Activated T-cell treated with anti-CD3 and anti-CD28 coated beads, Interleukin-2, amount 50 U/mL, for 48 hours (primary cell): ENCODE measurements around the gene GINS2.

Experiments
- DNase-seq, 2 experiments: peaks; one replicate each; pipeline ENCODE4 v3.0.0-alpha.2; 2020

Gene GINS2

DNA sequence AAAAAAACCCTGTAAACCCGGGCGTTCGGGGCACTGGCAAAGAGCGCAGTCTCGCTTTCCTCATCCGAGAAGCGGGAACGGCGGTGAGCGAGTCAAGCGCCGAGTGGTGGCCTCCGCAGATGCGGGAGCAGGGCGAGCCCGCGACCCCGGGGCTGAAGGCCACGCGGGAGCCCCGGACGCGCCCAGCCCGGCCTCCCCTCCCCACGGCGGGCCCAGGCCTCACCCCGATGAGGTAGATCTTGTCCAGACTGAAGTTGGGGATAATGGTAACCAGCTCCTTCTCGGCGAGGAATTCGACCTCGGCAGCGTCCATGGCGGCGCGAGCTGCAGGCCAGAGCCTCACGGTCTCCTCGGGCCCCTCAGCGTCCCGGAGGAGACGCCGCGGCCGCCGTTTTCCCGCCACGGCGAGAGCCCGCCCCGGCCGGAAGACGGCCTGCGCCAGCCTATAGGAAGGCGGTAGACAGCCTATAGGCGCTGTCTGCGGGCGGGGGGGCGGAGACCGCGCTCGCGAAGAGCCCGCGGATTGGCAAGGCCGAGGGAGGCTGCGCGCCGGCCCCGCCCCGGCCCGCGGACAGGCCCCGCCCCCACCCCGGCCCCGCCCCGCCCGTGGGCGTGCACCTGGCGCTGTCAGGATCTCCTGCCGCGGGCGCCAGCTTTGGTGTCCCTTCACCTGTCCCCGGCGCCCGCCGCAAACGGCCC, at the start of gene GINS2:
Gene GINS2, minus strand, starts transcription at position 369 of the 699 bp plus-strand sequence. Its CDS starts 56 bp downstream, at position 313.
- DNase-seq: peak; percentile 93 to 95

DNA sequence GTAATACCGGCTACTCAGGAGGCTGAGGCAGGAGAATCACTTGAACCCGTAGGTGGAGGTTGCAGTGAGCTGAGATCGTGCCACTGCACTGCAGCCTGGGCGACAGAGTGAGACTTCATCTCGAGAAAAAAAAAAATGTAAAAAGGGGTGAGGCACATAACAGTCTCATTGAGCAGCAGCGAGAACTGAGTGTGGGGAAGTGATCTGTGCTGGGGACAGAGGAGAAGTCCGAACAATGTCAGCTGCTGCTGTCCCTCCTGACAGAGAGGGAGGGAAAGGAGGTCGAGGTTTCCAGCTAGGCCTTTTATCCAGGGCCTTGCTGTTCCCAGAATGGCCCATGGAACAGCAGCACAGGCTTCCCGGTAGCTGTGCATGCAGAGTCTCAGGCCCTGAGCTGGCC, 48.2 kb upstream of the GINS2 start:
- DNase-seq: no peak

DNA sequence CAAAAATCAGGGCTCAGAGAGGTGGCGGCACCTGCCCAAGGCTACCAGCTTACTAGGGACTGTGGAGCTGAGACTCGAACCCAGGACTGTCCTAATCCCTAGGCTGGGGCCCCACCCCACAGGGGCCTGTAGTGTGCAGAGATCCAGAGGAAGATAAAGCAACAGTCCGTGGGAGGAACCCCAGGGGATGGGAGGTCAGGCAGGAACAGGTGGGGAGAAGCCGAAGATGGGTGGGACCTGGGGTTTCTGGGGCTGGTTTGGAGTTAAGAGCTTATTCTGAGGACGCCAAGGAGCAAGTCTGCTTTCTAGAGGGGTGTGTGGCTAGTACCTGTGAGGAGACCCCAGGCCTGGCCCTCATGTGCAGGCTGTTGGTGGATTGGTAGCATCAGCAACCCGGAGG, 47.2 kb upstream of the GINS2 start:
- DNase-seq: no peak

DNA sequence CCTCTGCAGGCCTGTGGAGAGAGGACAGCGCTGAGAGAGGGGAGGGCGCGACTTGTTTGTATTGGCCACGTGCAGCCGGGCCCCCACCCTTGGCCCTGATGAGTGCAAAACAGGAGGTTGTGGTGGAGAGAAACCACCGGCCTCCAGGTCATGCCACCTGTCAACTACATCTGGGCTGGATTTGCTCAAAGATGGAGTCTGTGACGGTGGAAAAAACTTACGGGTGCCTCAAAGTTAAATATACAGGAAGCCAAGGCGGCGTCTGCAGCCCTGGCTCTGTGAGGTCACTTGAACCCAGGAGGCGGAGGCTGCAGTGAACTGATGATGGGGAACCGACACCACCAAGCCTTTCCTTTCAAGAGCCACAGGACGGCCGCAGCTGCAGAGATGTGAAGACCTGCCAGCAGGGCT, 46.5 kb upstream of the GINS2 start:
- peak; percentile 37 to 39 for DNase-seq

DNA sequence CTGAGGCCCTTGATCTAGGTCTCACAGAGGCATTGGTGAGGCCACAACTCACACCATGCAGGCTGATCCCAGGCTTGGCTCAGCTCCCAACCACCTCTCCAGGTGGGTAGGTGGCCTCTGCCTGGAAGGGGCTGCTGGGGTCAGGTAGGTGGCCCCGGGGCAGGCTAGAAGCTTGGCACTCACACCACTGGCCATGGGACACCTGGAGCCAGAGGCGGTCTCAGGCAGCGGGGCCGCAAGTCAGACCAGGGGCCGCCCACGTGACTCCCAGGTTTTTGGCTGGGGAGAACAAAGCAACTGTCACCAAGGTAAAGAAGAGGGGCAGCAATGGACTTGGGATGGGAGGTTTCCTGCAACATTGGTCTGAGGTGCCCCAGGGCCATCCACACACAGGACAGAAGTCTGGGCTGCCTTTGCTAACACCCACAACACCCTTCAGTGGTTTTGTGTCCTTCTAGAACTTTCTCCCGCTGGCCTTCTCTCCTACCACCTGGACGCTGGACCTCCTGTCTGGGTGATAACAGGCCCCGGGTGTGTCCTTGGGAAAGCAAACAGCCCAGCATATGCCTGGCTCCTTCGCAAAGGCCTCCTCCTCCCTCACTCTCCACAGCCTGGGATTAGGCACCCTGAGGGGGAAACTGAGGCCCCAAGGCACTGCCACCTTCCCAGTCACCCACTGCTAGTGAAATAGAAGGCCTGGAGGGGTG, 45.7 kb upstream of the GINS2 start:
- no peak for DNase-seq

DNA sequence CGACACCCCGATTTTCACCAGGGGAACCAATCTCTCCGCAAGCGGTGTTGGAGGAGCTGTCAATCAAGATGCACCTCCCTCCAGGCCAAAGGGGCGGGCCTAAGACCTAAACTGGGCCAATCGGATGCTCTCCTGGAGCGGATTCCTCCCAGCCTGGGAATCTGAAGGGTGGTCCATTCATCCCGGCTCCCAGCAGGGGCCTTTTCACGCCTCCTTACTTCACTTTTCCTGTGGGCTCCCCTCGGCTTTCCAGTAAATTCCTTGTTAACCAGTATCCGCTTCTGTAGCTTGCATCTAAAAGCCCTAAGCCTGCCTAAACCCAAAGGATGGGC, 45.1 kb upstream of the GINS2 start:
- DNase-seq: no peak

DNA sequence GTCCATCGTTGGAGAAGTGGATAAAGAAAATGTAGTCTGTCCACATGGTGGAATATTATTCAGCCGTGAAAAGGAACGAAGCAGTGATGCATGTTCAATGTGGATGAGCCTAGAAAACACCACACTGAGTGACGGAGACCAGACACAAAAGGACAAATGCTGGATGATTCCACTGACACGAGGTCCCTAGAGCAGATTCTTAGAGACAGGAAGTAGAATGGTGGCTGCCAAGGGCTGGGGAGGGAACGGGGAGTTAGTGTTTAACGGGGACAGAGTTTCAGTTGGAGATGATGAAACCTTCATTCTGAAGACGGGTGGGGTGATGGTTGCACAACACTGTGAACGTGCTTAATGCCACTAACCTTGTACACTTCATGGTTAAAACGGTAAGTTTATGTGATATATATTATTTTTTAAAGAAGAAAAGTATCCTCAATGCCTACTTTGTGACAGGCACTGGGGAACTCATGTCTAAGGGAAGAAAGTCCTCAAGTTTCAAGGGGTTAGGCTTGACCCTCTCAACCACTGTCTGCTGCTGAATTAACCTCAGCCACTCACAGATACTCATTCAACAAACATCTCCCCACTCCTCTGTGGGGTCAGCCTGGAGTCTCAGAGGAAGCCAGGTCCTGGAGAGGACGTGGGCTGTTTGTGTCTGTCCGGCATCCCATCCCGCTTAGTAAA, 44.5 kb upstream of the GINS2 start:
- DNase-seq: no peak

DNA sequence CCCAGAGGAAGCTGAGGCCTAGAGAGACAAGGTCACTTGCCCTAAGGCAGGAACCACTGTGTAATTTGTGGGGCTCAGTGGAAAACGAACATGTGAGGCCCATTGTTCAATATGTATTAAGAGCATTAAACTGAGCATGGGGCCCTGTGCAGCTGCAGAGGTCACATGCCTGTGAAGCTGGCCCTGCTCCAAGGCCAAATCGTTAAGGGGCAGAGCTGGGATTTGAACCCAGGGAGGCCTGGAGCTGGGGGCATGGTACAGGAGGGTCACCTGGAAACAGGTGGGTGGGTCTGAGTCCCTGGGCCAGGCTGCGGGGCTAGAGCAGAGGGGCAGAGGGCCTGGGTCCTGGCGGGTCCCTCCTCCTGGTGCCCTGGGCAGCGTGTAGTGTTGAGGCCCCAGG, 42.4 kb upstream of the GINS2 start:
- no peak for DNase-seq

DNA sequence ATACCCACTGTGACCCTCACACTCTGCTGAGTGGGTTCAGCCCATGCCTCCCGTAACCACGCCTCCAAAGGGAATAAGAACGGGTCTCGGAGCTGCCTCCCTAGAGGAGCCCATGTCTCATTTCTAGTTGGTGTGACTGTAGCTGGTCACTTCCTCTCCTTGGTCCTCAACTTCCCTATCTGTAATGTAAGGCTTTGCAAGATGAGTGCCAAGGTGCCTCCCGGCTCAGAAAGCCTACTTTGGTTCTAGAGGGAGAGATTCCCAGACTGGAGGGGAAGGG, 41.4 kb upstream of the GINS2 start:
- DNase-seq: no peak

DNA sequence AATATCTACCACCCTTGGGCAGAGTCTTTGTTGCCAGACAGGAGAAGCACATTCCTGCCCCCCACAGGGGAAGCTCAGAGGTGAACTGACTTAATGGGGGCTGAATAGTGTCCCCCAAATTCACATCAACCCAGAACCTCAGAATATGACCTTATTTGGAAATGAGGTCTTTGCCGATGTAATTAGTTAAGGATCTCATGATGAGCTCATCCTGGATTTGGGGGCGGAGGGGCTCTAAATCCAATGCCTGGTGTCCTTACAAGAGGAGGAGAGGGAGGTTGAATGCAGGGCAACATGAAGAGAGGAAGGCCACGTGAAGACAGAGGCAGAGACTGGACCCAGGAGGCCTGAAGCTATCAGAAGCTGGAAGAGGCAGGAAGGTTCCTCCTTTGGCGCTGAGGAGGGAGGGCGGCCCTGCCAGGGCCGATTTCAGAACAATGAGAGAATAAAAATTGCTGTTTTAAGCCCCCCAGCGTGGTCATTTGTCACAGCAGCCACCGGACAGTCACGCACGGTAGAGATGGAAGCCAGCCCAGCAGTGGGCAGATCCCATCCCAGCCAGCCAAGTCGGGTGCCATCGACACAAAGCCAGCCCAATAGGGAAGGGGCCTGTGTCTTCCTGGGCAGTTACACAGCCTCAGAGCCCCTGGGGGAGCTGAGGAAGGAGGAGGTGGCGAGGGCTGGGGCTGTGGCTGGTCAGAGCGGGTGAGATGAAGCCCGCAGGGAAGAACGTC, 40.9 kb upstream of the GINS2 start:
- DNase-seq: no peak

DNA sequence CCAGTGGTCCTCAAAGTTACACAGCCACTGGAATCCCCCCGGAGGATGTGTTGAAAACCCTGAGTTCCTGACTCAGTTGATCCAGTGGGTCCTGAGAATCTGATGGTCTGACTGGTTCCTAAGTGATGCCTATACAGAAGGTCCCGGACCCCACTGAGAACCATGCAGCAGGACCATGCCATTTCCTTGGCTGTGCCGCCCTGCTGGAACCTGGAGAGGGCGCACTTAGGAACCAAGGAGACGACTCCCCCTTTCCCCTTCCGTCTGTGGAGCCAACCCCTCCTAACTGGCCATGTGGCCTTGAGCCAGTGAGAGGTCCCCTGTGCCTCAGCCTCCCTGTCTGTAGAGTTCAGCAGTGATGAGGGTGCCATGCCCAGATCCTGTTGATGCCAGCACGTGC, 40.1 kb upstream of the GINS2 start:
- no peak for DNase-seq

DNA sequence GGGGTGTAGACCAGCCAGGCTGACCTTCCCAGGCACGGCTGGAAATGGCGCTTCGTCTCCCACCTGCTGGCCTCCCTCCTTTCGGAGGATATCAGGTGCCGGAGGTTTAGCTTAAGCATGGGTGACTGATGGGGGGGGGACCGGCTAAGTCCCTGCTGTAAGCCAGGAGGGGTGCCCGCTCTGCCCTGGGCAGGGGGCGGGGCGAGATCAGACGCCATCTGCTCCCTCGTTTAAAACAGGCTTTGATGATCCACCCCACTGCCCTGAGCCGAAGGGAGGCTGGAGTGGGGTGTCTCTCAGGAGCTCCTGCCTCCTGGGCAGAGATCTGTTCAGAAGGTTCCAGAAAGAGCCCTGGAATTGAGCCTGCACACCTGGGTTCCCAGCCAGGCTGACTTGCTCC, 36.2 kb upstream of the GINS2 start:
- no peak for DNase-seq

DNA sequence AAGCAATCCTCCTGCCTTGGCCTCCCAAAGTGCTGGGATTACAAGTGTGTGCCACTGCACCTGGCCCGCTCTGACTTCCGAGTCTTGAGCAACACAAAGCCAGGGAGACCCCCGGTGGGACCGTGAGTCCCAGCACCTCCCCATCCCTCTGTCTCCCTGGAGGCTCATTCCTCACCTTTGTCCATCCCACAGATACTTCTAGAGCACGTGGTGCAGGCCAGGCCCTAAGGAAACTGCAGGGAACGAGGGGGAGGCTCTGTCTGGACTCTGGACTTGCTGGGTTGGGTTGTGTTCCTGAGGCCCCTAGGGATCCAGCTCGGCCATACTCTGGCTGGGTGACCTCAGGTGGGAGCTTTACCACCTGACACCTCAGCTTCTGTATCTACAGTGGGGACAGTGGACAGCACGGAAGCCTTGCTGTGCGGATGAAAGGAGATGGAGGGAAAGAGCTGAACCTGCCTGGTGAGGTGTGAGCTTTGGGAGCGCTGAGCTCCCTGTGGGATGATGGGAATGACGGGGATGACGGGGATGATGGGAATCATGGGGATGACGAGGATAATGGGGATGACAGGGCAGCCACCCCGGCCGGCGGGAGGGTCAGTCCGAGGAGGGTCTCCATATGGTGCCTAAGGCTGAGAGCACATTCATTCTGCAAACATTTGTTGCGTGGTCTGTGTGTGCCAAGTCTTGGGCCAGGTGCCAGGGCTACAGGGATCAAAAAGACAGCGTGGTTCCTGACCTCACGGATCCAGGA, 35.5 kb upstream of the GINS2 start:
- no peak for DNase-seq

DNA sequence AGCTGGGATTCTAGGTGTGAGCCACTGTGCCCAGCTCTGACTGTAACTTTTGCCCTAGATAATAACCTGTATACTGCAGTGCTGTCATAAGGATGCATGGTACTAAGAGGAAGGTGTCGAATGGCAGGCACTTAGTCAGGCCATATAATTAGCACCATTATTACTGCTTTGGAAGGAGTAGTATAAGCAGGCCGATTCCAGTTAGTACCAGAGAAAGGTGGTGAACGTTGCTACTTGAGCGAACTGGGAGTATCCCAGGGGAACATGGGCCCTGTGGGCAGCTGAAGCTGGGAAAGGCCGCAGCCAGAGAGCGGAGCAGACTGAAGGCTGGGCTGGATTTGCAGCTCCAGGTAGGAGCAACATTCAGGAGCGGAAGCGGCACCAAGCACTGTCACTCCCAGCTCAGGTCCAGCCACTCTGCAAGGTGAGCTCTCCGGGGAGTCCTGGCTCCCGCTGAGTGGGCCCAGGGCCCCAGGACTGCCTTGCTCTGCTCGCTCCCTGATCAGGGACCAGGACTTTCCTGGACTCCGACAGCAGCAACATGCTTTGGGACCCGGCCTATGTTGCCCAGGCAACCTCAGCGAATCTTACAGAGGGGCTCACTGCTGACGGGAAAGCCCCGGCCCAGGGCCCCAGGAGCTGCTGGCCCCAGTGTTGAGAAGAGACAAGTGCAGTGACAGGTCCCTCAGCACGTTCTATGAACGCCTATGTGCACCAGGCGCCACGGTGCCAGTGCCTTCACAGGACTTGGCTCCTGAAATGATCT, 33.6 kb upstream of the GINS2 start:
- no peak for DNase-seq

DNA sequence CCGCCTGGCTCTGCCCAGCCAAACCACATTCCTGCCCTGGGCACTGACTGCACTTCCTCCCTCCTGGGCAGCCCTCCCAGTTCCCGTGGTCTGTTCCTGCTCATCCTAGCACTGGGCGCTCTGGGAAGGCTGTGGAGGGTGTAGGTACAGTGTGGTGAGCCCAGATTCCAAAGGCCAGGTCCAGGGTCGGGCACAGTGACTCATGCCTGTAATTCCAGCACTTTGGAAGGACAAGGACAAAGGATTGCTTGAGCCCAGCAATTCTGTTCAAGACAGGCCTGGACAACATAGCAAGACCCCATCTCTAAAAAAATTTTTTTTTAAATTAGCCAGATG, 31.5 kb upstream of the GINS2 start:
- no peak for DNase-seq

DNA sequence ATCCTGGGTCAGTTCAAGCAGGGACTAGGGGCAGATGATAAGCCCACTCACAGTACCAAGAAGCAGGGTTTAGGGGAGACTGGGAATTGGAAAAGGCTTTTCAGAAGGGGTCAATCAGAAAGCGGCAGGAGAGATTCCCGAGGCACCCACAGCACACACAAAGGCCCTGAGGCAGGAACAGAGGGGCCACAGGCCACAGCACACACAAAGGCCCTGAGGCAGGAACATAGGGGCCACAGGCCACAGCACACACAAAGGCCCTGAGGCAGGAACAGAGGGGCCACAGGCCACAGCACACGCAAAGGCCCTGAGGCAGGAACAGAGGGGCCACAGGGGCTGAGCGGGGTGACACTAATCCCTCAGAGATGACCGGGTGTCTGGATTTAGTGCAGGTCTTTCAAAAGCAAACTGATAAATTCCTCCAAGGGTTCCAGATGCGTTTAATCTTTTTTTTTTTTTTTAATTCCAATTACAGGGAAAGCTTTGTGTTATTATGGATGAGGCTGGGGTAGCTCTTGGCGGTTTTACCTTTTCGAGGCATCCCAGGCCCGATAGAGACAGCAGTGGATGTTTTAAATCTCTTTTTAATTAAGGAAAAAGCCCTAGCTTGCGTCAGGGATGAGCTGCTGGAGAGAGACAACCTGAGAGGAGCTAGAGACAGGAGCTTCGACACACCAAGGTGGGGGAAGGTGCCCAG, 31.0 kb upstream of the GINS2 start:
- no peak for DNase-seq

DNA sequence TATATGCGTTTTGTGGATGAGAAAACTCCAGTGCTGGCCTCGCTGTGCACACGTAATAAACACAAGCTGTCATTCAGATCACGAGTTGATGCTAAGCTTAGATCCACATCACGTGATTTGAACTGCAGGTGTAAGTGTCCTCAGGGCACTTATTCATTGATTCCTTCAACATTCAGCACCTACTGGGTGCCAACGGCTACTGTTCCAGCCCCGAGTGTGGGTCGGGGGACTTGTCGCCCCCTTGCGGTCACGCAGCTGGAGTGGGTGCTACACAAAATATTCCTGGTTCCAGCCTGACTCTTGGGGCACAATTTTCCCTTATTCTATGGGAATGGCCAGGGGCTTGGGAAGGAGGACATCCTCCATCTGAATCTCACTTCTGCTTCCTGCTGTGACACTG, 29.9 kb upstream of the GINS2 start:
- peak; percentile 29 to 30 for DNase-seq

DNA sequence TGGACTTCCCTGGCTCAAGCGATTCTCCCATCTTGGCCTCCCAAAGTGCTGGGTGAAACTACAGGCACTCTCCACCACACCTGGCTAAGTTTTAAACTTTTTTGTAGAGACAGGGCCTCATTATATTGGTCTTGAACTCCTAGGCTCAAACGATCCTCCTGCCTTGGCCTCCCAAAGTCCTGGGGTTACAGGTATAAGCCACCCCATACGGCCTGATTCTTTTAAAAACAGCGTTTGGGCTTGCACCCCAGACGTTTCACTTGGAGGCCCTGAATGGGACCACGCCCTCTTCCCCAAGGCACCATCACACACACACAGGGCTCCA, 29.4 kb upstream of the GINS2 start:
- DNase-seq: no peak

DNA sequence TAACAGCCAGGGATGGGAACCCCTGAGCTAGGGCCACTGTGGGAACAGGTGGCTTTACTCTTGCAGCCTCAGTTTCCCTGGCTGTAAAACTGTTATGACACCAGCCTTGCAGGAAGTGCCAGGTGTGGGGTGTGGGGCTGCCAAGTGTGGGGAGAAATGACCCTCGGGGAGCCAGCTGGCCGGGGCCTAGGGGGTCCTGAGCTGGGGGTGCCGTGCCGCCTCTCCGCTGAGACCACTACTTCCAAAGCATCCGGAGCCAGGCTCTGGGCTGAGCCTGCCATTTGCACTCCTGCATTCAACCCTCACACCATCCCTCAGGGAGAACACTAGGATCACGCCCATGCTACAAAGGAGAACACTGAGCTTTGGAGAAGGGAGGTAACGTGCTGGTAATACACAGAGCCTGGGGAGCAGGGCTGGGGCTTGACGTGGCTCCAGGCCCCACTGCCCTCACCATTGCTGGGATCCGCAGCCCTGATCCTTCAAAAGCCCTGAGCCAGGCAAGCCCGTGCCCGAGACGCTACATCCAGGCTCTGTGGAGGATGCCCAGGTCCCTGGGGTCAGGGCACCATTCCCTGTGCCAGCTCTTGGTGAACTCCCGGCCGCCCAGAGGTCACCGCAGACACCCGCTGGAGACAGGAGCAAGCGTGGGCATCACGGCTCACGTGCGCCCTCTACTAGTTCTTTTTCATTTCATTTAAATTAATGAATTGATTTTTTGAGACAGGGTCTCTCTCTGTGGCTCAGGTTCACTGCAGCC, 28.8 kb upstream of the GINS2 start:
- peak; percentile 69 to 73 for DNase-seq

DNA sequence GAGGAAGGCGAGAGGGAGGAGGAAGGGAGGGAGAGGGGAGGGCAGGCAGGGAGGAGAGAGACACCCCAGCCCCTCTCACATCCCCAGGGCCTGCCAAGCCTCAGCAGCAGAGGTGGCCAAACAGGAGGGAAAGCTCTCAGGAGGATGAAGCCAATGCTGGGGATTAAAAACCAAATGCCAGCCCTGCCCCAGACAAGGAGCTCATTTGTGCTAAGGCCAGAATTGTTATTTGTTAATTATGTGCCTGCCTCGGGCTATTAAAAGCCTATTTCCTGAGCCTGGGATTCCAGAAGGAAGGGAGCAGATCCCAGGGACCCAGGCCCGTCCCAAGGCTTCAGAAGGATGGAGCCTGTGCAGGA, 27.9 kb upstream of the GINS2 start:
- no peak for DNase-seq

DNA sequence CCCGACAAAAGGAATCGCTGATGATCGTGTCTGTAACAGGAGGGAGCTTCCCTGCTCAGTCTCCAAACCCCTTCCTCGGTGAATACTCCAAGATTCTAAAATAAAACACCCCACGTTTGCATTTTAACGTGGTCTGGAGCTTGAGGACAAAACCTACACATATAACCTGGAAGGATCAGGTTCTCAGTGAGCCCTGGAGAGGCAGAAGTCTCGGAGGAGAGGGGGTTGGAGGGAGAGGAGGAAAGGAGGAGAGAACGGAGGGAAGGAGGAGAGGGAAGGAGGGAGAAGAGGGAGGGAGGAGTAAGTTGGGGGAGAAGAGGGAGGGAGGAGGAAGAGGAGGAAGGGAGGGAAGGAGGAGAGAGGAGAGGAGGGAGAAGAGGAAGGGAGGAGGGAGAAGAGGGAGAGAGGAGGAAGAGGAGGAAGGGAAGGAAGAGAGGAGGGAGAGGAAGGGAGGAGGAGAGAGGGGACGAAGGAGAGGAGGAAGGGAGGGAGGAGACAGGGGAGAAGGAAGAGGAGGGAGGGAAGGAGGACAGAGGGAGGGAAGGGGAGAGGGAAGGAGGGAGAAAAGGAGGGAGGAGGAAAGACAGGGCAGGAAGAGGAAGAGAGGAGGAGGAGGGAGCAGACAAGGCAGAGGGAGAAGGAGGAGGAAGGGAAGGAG, 27.4 kb upstream of the GINS2 start:
- no peak for DNase-seq
